HG02885 (cell line): ENCODE measurements around the gene PAPOLA.
A peak's percentile ranks its signal among the peaks of the same experiment; 100 is the strongest.

ENCODE experiments used
- ATAC-seq: cut with Tn5 transposase; IDR thresholded peaks from one replicate; pipeline ENCODE4 v1.9.1; 2021; ENCODE audit warnings: mild to moderate bottlenecking; ENCODE audit not compliant: unreplicated experiment, poor library complexity

The PAPOLA gene

DNA sequence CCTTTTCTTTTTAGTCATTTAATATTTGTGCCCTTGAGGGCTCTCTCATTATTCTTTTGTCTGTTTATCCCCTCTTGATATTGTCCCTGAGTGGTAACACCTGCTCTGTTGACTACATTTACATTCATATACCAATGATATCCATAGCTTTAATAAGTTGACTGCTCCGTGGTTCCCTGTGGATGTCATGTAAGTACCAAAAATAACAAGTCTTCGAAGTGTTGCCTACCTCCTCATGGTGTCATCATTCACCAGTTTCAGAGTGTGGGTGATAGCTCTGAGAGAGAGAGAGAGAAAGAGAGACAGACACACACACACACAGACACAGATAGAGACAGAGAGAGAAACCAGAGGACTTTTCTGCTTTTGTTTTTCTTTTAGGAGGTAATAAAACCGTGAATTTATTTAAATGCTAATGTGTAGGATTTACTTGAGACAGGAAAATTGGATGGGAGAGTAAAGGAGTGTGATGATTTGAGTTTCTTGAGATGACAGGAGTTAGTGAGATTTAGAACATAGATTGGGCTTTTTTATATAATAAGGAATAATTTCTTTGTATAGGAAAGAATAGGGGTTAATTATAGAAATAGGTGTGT, 52.2 kb downstream of the PAPOLA start:
- no peak for ATAC-seq

DNA sequence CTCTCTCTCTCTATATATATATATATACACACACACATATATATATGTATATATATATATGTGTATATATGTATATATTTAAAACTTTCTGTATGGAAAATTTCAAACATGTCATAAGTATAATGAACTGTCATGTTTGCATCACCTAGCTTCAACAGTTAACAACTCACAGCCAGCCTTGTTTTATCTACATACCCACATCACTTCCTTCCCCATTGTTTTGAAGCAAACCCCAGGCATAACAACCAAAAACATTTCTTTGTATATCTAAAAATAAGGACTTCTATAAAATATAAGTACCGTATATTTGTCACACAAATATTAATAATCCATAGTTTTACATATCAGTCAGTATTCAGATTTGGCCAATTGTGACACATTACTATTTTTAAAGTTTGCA, 57.4 kb downstream of the PAPOLA start:
- no peak for ATAC-seq

DNA sequence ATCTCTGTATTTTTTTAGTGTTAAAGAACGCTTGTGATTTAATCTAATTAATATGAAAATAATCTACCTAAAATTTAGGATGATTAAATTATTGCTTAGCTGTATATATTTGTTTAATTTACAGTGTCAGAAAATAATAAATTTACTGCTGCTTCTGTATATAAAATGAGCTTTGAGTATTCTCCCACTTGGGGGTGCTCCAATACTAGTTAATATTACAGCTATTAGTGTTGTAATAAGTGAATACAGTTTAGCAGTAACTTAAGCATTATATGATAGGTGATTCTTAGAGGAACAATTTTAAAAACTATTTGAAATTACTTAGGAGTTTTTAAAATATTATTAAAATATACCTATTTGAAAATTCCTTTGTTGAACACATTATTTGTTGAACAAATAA, 62.2 kb downstream of the PAPOLA start:
- no peak for ATAC-seq

DNA sequence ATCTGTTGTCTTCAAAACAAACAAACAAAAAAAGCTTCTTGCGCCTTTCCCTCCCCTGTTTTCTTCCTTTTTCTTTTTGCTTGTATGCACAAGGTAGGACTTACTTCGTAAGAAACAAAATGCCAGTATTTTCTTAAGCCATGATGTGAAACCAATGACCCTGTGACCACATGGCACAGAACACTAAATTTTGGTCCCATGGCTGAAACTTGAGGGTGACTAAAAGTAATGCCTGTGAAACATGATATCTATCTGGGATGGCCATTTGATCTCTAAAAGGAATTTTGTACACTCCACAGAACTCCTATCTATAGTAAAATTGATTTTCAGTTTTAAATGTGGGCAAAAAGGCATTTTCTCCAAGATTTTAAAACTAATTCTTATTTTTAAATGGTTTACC, 63.6 kb downstream of the PAPOLA start:
- ATAC-seq, result no peak

DNA sequence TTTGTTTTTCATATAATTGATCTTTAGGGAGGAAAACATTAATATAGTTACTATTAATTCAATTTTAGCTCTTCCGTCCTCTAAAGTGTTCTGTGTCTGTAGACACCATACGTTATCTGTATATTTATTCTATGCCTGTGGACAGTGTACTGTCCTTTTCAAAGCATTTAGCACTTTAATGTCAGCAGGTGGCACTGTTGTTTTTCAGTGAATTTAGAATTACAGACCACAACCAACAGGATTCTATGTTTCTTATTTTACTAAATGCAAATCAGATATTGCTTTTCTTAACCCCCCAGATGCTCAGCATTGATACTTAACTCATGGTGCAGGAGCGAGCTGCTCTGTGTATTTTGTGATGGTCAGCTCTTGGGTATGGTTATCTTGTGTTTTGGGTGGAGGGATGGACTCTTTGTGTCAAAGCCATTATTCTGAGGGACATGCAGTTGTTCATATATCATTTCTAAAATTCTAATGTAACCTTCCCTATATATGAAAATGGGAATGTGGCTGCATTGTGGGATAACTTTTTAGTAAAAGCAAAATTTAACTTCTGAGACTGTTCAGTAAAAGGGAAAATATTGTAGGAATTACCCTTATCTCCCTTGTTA, 65.2 kb downstream of the PAPOLA start:
- peak; percentile 47 for ATAC-seq

DNA sequence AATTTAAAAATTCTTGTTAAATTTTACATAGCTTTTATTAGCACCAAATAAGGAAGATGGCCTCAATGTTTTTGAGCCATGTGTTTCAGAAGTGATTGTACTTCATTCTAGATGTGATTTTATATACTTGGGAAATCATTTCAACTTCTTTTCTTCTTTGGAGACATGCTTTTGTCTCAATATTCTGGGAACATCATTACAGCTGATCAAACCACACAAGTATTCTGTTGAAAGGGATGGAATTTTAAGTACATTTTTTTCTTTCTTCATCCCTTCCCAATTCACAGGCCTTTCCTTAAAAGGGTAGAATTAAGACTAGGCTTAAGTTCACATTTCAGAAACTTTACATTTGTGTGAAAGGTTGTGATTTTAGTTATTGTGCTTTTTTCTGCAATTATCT, 66.4 kb downstream of the PAPOLA start:
- ATAC-seq, result no peak

DNA sequence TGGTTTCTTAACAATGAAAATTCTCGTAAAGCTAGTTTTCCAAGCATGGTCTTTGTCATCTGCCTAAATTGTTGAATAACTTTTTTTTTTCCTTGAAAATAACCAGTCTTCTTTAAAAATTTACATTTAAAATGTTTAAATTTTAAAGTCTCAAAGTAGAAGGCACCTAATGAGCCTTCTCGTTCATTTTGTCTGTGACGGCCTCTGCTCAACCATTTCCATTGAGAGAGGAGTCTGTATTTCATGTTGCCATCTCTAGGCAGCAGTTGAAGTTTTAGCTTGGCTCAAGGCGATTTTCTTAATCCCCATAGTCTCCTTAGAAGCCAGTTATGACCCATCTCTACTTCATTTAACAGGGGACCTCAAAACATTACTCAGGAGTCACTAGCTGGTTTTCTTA, 69.1 kb downstream of the PAPOLA start:
- ATAC-seq, result no peak

DNA sequence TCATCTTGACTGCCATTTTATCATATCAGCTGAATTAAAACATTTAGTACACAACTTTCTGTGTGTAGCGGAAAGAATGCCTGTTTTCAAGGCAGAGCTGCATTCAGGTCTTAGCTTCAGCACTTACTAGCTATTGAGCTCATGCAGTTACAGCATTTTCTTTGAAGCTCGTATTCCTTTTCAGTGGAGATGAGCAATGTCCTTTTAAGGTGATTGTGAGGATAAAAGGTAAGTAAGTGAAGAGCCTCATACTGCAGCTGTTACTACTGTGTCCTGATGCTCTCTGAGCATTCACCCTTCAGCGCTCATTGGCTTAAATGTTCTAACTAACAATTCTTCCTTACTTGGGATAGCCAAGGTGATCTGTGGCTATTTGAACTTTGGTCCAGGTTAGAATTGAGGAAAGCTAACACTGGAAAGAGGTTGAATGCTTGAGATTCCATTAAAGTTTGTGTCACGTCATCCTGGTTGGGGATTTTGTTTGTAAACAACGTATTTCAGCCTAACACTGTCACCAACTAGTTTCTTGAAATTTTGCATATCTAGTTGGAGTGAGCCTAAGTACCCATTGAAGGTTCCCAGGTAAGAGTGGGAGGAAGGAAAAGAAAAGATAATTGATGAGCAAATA, 71.4 kb downstream of the PAPOLA start:
- ATAC-seq, result no peak

DNA sequence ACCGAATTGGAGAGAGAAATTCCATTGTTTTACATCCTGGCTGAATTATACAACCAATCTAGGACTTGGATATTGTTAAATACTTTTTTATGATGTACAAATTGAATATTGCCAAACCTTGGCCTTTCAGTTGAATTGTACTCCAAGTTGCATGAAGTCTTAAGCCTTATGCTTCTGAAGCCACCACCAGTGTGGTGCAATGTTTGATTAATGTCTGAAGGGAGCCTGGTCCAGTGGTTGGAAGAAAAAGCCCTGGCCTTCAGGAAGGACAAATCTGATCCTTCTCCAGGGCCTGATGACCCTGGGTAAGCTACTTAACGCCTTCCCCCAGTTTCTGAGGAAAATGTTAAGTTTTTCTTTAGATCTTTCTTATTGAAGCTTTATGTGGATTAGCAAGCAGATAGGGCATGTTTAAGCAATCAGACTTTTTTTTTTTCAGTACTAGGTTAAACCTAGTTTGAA, 72.0 kb downstream of the PAPOLA start:
- ATAC-seq, result no peak

DNA sequence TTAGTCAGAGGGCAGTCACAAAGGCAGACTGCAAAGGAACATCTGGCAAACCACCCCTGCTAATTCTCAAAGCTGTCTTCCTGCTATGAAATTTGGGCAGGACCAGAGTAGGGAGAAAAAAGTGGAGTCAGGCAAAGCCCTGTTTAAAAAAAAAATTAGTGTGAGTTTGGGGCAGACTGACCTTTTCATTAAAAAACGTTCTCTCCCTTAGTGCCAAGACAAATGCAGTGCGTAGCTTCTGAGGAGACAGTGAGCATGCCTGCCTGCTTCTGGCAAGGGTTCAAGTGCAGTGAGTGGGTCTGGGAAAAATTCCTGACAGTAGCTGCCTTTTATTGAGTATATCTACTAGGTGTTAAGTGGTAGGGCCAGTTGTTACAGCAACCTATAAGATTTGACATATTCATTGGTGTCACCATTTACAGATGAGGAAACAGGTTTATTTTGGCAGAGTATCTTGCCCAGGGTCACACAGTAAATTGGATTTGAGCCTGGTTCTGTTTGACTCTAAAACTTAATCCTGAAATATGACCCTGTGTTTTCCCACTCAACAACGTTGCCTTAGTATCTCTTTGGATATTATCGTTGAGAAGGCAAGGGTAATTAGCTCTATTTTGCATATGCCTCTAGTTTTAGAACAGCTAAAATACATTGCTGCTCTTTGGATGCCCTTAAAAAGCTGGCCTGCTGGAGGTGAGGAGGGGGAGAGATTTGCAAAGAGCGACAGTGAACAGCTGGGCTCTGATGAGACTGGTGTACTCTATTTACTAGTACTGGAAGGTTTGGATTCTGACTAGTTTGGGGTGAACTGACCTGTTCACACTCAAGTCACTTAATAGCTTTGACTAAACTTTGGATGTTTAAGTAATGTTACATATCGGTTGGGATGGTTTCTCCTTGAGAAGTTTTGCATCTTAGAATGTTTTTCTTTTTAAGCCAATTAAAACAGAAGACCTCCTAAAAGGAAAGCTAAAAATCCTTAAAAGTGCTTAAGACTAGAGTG, 72.8 kb downstream of the PAPOLA start:
- no peak for ATAC-seq

DNA sequence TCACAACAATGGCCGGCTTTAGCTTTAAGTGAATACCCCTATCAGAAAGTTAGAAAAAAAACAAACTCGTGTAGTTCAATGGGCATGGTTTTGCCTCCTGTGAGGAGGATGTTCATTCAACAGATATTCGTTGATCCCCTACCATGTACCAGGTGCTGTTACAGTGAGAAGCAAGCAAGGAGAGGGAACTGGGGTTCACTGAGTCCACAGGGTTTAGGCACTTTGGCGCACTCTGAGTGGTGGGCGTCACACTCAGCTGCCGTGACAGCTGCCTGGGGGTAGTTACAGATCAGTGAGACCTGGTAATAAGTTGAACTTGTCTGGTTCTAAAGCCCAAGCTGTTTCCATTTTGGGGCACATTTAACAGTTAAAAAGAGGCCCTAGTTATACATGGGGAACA, 74.2 kb downstream of the PAPOLA start:
- ATAC-seq, result no peak

DNA sequence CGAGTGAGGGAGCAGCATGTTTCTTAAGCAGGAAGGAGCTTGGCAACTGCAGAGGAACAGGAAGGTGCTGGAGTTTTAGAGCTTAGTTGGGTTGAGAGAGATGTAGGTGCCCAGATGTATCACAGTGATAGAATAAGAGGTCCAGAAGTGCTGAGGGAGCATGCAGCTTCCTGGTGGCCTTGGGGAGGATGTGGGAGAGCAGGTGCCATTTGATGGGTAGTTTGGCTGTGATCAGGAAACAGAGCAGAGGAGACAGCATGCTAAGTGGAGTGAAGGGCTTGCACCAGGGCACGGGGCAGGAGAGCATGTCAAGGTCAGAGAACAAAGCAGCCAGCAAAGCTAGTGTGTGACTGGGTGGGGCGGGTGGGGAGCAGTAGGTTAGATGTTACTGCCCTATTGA, 74.8 kb downstream of the PAPOLA start:
- ATAC-seq, result no peak

DNA sequence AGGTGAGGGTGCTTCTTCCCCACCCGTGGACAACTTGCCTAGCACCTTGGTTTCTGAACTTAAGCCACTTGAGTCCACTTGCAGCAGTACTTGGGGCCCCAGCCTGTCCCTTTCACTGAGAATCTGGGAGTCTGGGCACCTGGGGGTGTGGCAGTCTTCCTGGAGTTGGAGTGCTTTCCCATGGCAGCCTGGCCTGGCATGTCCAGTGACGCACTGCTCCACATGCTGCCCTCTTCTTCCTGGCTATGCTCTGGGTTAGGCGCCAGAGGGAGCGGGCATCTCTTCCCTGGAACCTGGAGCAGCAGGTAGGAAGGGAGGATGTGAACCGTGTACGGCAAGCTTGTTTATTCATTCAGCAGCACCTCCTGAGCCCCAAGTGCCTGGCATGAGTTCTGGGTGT, 76.4 kb downstream of the PAPOLA start:
- ATAC-seq, result no peak

DNA sequence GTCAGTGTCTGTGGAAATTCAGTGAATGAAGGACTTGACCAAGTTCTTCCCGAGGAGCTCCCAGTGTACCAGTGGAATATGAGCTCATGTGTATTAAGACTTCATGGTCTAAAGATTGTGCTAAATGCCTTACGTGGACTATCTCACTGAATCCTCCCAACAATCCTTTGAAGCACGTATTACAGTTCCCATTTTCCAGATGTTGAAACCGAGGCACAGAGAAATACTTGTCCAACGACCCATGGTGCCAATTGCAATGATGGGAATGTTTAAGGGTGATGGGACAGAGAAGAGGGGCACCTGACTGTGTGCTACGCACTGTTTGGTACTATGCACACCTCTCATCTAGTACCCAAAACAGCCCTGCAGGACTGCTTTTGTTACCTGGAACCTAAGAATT, 77.2 kb downstream of the PAPOLA start:
- ATAC-seq, result no peak

DNA sequence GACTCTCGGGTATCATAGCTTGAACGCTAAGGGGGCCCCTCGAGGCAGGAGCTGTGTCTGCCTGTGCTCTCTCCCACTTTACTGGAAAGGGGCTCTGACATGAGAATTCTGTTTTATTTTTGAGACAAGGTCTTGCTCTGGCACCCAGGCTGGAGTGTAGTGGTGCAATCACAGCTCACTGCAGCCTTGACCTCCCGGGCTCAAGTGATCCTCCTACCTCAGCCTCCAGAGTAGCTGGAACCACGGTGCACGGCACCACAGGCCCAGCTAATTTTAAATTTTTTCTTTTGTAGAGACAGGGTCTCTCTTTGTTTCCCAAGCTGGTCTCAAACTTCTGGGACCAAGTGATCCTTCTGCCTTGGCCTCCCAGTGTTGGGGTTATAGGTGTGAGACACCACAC, 77.7 kb downstream of the PAPOLA start:
- ATAC-seq, result no peak

DNA sequence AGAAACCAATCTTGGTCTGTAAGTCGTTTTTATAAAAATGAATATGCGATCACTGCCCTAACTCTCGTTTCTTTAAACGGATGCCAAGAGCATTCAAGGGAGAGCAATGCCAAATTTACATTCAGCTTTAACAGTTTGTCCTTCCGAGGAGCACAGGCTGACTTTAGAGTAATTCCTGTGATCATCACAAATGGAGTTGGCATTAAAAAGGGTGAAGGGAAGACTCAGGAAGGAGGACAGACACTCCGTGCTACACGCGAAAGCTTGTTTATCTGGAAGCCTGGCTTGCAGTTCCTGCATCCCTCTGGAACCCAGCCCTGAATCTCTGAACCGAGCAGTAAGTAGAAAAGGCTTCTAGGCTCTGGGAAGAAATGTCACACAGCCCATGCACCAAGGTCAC, 78.4 kb downstream of the PAPOLA start:
- no peak for ATAC-seq

DNA sequence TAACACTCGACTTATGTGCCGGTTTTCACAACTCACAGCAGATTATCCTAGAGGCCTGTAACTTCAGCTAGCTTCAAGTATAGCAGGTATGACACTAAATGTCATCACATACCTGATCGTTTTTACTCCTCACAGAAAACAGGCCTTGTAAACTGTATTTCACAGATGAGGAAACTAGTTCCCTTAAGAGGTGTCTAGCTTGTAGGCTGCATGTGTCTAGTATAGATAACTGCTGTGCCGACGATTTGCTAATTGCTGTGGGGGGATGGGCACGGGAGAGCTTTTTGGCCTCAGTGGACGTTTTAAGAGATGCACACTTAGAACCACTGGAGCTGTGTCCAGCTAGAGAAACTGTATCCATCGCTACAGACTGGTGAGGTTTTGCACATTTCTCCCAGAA, 78.8 kb downstream of the PAPOLA start:
- ATAC-seq, result no peak

DNA sequence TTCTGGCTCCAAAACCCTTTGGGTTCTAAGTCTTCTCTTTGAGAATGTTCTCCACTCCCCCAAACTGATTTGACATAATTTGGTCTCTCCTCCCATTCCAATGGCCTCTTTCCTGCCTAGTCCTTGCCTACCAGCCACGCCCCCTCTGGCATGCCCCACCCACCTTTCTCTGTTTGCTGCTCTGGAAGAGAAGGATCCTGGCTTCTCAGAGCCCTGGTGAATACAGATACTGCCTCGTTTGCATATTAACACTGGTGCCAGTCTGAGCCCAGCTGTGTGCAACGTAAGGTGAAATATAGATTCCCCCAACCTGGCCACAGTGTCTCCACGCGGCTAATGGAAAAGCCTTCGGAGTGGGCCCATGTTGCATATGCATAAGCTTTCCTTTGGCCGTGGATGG, 79.7 kb downstream of the PAPOLA start:
- no peak for ATAC-seq

DNA sequence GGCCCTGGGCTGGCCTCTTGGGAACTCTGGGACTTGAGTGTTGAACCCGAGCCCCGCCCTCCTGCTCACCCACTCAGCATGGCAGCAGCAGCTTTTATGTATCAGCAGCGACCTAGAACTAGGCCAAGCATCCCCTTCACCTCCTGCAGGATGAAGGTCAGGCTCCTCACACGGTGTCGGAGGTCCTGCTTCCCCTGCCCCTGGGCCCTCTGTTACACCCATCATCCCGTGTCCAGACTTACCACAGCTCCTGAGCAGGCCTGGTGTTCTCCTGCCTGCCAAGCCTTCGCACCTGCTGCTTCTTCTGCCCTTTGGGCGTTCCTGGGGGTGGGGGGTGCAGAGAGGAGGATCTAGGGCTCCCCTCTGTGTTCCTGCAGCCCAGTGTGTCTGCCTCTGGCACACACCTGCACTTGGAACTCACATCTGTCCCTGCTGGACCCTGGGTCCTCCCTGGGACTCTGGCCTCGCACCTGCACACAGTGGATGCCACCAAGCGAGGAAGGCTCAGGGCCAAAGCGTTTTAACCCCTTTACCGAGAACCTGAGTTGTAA, 80.3 kb downstream of the PAPOLA start:
- no peak for ATAC-seq

DNA sequence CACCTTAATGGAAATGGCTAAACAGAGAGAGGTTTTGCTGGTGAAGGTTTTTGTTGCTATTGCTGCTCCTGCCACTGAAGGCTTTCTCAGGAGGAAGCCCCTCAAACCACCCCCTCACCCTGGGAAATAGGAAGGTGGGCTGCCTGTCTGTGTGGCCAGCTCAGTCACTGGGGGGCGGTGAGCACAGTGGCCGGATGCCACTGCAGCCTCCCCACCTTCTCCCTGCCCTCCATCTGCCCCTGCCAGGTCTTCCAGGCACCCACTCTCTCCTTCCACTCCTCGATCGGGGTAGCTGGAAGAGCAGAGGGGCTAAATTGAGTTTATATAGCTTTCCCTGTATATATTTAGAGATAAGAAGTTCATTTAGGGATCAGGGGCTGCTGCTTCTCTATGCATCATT, 80.8 kb downstream of the PAPOLA start:
- no peak for ATAC-seq
